Endothelial cell (in vitro differentiated cells): Measurements from ENCODE around the gene ERCC6. TPM values are rescaled to one million over a fixed set of nuclear protein-coding genes. Genes with fewer than 3 reads are reported as not detected.

Source experiments
- DNase-seq: peaks from one replicate; pipeline ENCODE4 v3.0.0; 2021; ENCODE audit warnings: low spot score
- H3K27ac Mint-ChIP-seq: one replicate; pipeline ENCODE4 v1.8.0; 2021; ENCODE audit warnings: mixed read lengths, inconsistent platforms; ENCODE audit not compliant: unreplicated experiment
- H3K27me3 Mint-ChIP-seq: one replicate; pipeline ENCODE4 v1.8.0; 2021; ENCODE audit warnings: mild to moderate bottlenecking, moderate library complexity, mixed read lengths, inconsistent platforms; ENCODE audit not compliant: unreplicated experiment
- H3K36me3 Mint-ChIP-seq: one replicate; pipeline ENCODE4 v1.8.0; 2021; ENCODE audit warnings: mild to moderate bottlenecking, low read depth, mixed read lengths, inconsistent platforms; ENCODE audit not compliant: unreplicated experiment
- H3K4me1 Mint-ChIP-seq: one replicate; pipeline ENCODE4 v1.8.0; 2021; ENCODE audit warnings: mild to moderate bottlenecking, mixed read lengths, inconsistent platforms; ENCODE audit not compliant: unreplicated experiment
- H3K4me3 Mint-ChIP-seq: one replicate; pipeline ENCODE4 v1.8.0; 2021; ENCODE audit warnings: mild to moderate bottlenecking, mixed read lengths, inconsistent platforms; ENCODE audit not compliant: unreplicated experiment
- H3K9me3 Mint-ChIP-seq: one replicate; pipeline ENCODE4 v1.8.0; 2021; ENCODE audit warnings: mixed read lengths, inconsistent platforms; ENCODE audit not compliant: unreplicated experiment
- total RNA-seq: library from RNA; stranded (reverse); fragmentation: NEBNext Ultra II Directional; extraction: Animal tissue kit (Norgen Biotek cat#: 25700); gene quantifications from one replicate; pipeline ENCODE4 v1.2.1, GENCODE V29; 2021; ENCODE audit not compliant: unreplicated experiment
- TF ChIP-seq, protein P1 (sequence below): fragments of 200-600 bp; sonication (generic); IDR thresholded peaks from one replicate; pipeline ENCODE4 v1.5.0; 2021; ENCODE audit warnings: antibody characterized with exemption; ENCODE audit not compliant: unreplicated experiment

ERCC6 gene
- total RNA-seq, 1 donor from 2014 or later = 25.8 TPM

DNA sequence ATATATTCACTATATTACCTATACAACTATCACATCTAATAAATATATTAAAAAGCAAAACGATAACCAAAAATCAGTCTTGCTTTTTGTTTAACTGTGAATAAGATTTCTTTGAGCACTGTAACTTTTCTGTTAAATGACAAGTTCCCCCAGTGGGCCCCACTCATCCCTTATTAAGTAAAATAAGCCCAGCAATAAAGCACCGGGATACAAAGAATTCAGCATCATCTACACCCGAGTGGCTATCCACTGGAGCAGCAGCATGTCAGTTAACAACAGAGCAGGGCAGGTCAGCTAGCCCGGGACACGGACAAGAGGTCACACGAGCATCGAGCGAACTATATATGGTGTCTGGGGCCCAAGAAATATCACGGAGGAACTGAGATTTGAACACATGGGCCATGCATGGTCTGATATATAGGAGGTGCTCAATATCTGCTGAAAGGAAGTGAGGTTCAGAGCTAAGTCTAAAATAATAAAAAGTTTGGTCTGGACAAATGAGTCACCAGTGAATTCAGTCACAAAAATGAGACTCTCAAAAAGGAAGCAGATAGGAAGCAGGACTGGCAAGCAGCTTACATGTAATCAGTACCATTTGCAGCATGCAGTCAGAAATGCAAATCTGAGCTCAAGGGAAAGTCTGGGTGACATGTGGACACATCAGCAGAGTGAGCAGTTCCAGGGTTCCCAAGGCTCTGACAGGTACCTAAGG, 4.1 kb downstream of the ERCC6 start:
- H3K9me3 Mint-ChIP-seq = no peaks in the 10 kb centered on the region
- H3K27ac Mint-ChIP-seq = no peak overlapping the region
- peaks cover 19% of the 10 kb centered on the region for H3K4me1 Mint-ChIP-seq
- no peaks in the 10 kb centered on the region for H3K36me3 Mint-ChIP-seq
- peaks cover 4% of the 10 kb centered on the region for H3K27me3 Mint-ChIP-seq
- TF ChIP-seq, protein P1, sequence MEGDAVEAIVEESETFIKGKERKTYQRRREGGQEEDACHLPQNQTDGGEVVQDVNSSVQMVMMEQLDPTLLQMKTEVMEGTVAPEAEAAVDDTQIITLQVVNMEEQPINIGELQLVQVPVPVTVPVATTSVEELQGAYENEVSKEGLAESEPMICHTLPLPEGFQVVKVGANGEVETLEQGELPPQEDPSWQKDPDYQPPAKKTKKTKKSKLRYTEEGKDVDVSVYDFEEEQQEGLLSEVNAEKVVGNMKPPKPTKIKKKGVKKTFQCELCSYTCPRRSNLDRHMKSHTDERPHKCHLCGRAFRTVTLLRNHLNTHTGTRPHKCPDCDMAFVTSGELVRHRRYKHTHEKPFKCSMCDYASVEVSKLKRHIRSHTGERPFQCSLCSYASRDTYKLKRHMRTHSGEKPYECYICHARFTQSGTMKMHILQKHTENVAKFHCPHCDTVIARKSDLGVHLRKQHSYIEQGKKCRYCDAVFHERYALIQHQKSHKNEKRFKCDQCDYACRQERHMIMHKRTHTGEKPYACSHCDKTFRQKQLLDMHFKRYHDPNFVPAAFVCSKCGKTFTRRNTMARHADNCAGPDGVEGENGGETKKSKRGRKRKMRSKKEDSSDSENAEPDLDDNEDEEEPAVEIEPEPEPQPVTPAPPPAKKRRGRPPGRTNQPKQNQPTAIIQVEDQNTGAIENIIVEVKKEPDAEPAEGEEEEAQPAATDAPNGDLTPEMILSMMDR = no peak
- no peak for DNase-seq
- H3K4me3 Mint-ChIP-seq = no peak overlapping the region

DNA sequence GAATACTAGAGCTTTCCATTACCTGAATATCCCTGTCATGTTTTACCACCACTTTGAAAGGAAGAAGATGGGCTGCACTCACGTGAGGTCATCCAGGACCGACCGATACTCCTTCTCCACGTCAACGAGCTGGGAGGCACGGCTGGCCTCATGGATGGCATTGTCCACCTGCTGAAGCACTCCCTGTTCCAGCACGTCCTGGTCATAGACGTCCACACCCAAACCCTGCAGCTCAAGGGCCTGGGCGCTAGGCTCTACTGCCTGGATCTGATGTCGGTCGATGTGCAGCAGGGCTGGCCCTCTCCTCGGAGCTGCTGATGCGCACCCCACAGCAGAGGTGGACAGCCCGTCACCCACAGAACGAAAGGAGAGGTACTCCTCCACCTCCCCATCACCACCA, 6.5 kb downstream of the ERCC6 start:
- Mint-ChIP-seq H3K27ac (no peak overlapping the region), H3K9me3 (no peaks in the 10 kb centered on the region), H3K27me3 (peaks cover 1% of the 10 kb centered on the region), H3K4me1 (peaks cover 2% of the 10 kb centered on the region), H3K4me3 (no peak overlapping the region), H3K36me3 (no peaks in the 10 kb centered on the region)
- DNase-seq = no peak
- TF ChIP-seq, protein P1 = no peak

DNA sequence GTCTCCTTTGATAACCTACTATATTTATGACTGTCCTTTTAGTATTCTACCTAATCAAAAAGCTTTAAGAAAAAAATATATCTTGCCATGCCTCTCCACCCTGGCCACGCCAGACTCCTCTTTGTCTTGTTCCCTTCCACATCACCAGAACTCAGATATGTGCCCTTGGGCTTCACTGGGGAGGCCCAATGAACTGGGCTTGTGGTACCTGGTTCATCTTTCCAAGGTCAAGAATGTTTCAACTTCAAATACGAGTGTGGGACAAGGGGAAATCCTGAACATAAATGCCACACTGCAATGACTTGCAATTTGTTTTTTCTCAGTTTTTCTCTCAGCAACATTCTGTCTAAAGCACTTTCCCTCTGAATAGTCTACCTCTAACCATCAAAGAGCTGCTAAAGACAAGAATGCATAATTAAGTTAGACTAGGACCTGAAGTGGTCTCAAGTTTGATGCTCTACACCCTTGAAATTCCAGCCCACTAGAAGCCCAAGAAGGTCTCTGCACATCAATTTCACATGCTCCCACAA, 9.9 kb downstream of the ERCC6 start:
- peaks cover 5% of the 10 kb centered on the region for H3K36me3 Mint-ChIP-seq
- peaks cover 1% of the 10 kb centered on the region for H3K27me3 Mint-ChIP-seq
- no peak overlapping the region for H3K27ac Mint-ChIP-seq
- TF ChIP-seq, protein P1 = no peak
- no peak overlapping the region for H3K4me3 Mint-ChIP-seq
- no peak for DNase-seq
- peaks cover 2% of the 10 kb centered on the region for H3K4me1 Mint-ChIP-seq
- no peaks in the 10 kb centered on the region for H3K9me3 Mint-ChIP-seq

DNA sequence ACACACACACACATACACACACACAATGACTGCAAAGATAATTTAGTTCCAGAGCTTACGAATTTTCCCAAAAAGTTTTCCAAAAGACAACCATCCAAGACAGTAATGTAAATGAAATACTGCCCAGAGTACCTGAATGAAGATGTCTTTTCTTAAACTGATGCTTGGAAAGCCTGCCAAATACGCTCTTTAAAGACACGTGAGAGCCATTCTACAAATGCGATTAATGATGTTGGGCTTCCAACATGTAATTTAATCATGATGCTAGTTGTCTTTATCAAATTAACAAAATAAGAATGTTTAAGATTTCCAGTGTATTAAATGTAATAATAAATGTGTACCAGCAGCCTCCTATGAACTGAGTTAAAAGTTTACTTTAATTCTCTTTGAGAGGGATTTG, 11.1 kb downstream of the ERCC6 start:
- Mint-ChIP-seq H3K4me1 (peaks cover 2% of the 10 kb centered on the region), H3K36me3 (peaks cover 5% of the 10 kb centered on the region)

DNA sequence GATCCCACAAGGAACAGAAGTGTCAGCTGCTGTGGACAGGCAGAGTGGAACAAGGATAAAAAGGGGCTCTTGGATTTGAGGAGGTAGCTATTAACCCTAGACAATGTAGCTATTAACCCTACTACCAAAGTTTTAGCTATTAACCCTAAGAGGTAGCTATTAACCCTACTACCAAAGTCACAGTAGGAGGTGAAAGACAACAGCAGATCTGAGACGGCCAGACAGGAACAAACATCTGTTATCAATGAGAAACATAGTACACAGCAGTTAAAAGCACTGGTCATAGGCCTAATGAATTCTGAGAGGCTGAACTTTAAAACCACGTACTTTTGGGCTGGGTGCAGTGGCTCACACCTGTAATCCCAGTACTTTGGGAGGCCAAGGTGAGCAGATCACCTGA, 11.9 kb downstream of the ERCC6 start:
- Mint-ChIP-seq H3K27me3 (peaks cover 1% of the 10 kb centered on the region), H3K9me3 (no peaks in the 10 kb centered on the region)

More for the DNA sequence above, 11.1 kb downstream of the ERCC6 start:
- no peak overlapping the region for H3K27ac Mint-ChIP-seq
- TF ChIP-seq, protein P1 = no peak
- DNase-seq = no peak
- peaks cover 1% of the 10 kb centered on the region for H3K27me3 Mint-ChIP-seq
- H3K4me3 Mint-ChIP-seq = no peak overlapping the region
- no peaks in the 10 kb centered on the region for H3K9me3 Mint-ChIP-seq

More for the DNA sequence above, 11.9 kb downstream of the ERCC6 start:
- peaks cover 2% of the 10 kb centered on the region for H3K4me1 Mint-ChIP-seq
- no peak overlapping the region for H3K27ac Mint-ChIP-seq
- DNase-seq = no peak
- H3K36me3 Mint-ChIP-seq = peaks cover 5% of the 10 kb centered on the region
- H3K4me3 Mint-ChIP-seq = no peak overlapping the region
- TF ChIP-seq, protein P1 = no peak
